ENCODE data around the gene QSOX2.

- TF ChIP-seq CTCF (IDR thresholded peaks at IDR 0.05): no peak
- TF ChIP-seq POLR2A (IDR thresholded peaks at IDR 0.05): no peak
- TF ChIP-seq POLR2AphosphoS5 (IDR thresholded peaks at IDR 0.05; ENCODE audit: insufficient read depth in 1 of 2, low read depth in 1 of 2): peak in 1 of 2 donors; percentile 56
Observed at GRCh38 chr9:136267261-136268111, 21.9 kb upstream of the QSOX2 start.
